Heart left ventricle (tissue), 16 donors: ENCODE measurements around the gene R3HDM2. TPM values are rescaled to one million over a fixed set of nuclear protein-coding genes. Genes with fewer than 3 reads are reported as not detected.
A peak's percentile ranks its signal among the peaks of the same experiment; 100 is the strongest.

Source experiments
- ATAC-seq, 4 donors: fragments of 200-7000 bp; cut with Tn5 transposase; one replicate each; pipeline ENCODE4 v1.9.1; 2020 to 2022; ENCODE audit warnings: moderate library complexity in 4 of 4, mild to moderate bottlenecking in 3 of 4, moderate number of reproducible peaks in 1 of 4
- DNase-seq, 5 donors: peaks; one replicate each; pipeline ENCODE4 v3.0.0-alpha.2; 2020
- H3K27ac ChIP-seq, 12 donors: fragments of 200-600 bp; sonication (generic) in 4 of 12; one replicate each; pipeline versions ENCODE4 v1.5.0 to v1.8.0; 2016 to 2022; ENCODE audit warnings: mild to moderate bottlenecking in 2 of 12
- H3K27me3 ChIP-seq, 9 donors: fragments of 200-600 bp; sonication (generic) in 2 of 9; one replicate each; pipeline versions ENCODE4 v1.5.1 to v1.8.0; 2016 to 2022; ENCODE audit warnings: mild to moderate bottlenecking in 3 of 9
- H3K36me3 ChIP-seq, 9 donors: fragments of 200-600 bp; sonication (generic) in 2 of 9; one replicate each; pipeline versions ENCODE4 v1.5.0 to v1.8.0; 2018 to 2022; ENCODE audit warnings: mild to moderate bottlenecking in 2 of 9
- H3K4me1 ChIP-seq, 12 donors: fragments of 200-600 bp; sonication (generic) in 4 of 12; one replicate each; pipeline versions ENCODE4 v1.5.0 to v1.8.0; 2016 to 2022; ENCODE audit warnings: mild to moderate bottlenecking in 3 of 12
- H3K4me3 ChIP-seq, 12 donors: fragments of 200-600 bp; sonication (generic) in 4 of 12; one replicate each; pipeline versions ENCODE4 v1.5.0 to v1.8.0; 2017 to 2022; ENCODE audit warnings: mild to moderate bottlenecking in 9 of 12, moderate library complexity in 4 of 12
- H3K9me3 ChIP-seq, 12 donors: fragments of 200-600 bp; sonication (generic) in 4 of 12; one replicate each; pipeline versions ENCODE4 v1.5.0 to v1.8.0; 2016 to 2022; ENCODE audit warnings: mild to moderate bottlenecking in 1 of 12
- CTCF ChIP-seq, 12 donors: fragments of 200-600 bp; sonication (generic) in 4 of 12; IDR thresholded peaks; one replicate each; pipeline versions ENCODE4 v1.5.0 to v1.8.0; 2018 to 2022; ENCODE audit warnings: antibody characterized with exemption in 12 of 12, mild to moderate bottlenecking in 5 of 12
- POLR2A ChIP-seq, 2 donors: fragments of 450-650 bp; IDR thresholded peaks; one replicate each; pipeline ENCODE4 v1.6.1; 2017; ENCODE audit warnings: antibody characterized with exemption in 2 of 2, mild to moderate bottlenecking in 2 of 2, moderate library complexity in 2 of 2
- WGBS, 4 donors: extraction: QIAGEN DNeasy Blood & Tissue Kit in 2 of 4; methylation state at CpG; one replicate each; pipeline versions ENCODE4 v1.1.5 to v1.1.7; 2013 to 2018; 5-methylcytosine and 5-hydroxymethylcytosine counted together
- intact Hi-C, 10 donors: fragments of 100-400 bp; cut with DNase I; formaldehyde crosslinking; loops; one replicate each; pipeline versions ENCODE4 v1.11.1 to v1.14.2; 2022
- polyA plus RNA-seq, 2 donors: library from polyadenylated mRNA; stranded (reverse); fragments of 200-250 nt; gene quantifications; one replicate each; pipeline ENCODE4 v1.2.3, GENCODE V29; 2013
- total RNA-seq, 9 donors: library from RNA; depleted of rRNA in 2 of 9; stranded (reverse); fragments of >200 nt in 2 of 9; fragmentation: NEBNext Ultra II Directional in 3 of 9; extraction: Animal tissue kit (Norgen Biotek cat#: 25700) in 3 of 9; gene quantifications; one replicate each; pipeline versions ENCODE4 v1.1.0 to v1.2.4, GENCODE V29; 2016 to 2023
- donor health status: ischemic (EF 13 %, LVEDD 7.1; RV severe dilation, severe dysfunction).
- donor health status: healthy with polysubstance abuse.
- donor health status: DM: no; HTN: yes; CAD: no.
- donor health status: DM: no; HTN: no; CAD: no.
- donor health status: ischemic (EF 25% LVEDD 6.9; RV normal size, moderate dysfunction).
- donor health status: ischemic (EF 25% LVEDD 5.7; RV mildly dilated, moderate dysfunction).
- donor health status: healthy.
- donor health status: DM: yes; HTN: yes; CAD: no.
- donor health status: ischemic (EF 35%, LVEDD 5.7; RV mildly dilated, moderate dysfunction).
- donor health status: nonischemic (EF 11% LVEDD 7.7; RV severe dilation, severe dysfunction).
- donor health status: DM: yes; HTN: yes; CAD: no.
- donor health status: PGD.
- donor health status: ischemic (EF 29% LVEDD 5.4; RV normal size, mild dysfunction).
- donor health status: nonischemic (EF 23%, LVEDD 6.1; RV moderate dilation, normal function).

R3HDM2 gene
- total and polyA plus RNA-seq, 11 donors = 12.7 to 102 (median 59.8) TPM

- ATAC-seq (no peak), DNase-seq (no peak)
- Histone ChIP-seq H3K27ac (no peak overlapping the region), H3K9me3 (no peaks in the 10 kb centered on the region), H3K27me3 (no peaks in the 10 kb centered on the region), H3K4me3 (no peak overlapping the region), H3K4me1 (peaks cover 0 to 8% (median 1%) of the 10 kb centered on the region in 12 donors), H3K36me3 (peaks cover 0 to 63% (median 23%) of the 10 kb centered on the region in 9 donors)
- intact Hi-C loops = no loop called here
- TF ChIP-seq CTCF (IDR thresholded peaks at IDR 0.05) = no peak
- no peak for TF ChIP-seq POLR2A (IDR thresholded peaks at IDR 0.05)
- WGBS, 4 donors = 94 to 96% (median 95%) methylated on average over 18 of the region's 18 CpGs
These were observed 35.7 kb downstream of the R3HDM2 start for GRCh38 chr12:57395121-57395520.

GRCh38 chr12:57390174-57390573 is 40.7 kb downstream of the R3HDM2 start:
- no peaks in the 10 kb centered on the region for H3K27me3 ChIP-seq
- H3K4me3 ChIP-seq = no peak overlapping the region
- H3K4me1 ChIP-seq = peaks cover 0 to 22% (median 10%) of the 10 kb centered on the region in 12 donors
- no peaks in the 10 kb centered on the region for H3K9me3 ChIP-seq
- intact Hi-C loops = no loop called here
- TF ChIP-seq POLR2A (IDR thresholded peaks at IDR 0.05) (no peak), CTCF (IDR thresholded peaks at IDR 0.05) (no peak)
- peak overlapping the region in 4 of 12 donors; percentile 33 to 78 (median 58) for H3K27ac ChIP-seq
- peaks cover 0 to 50% (median 19%) of the 10 kb centered on the region in 9 donors for H3K36me3 ChIP-seq
- ATAC-seq = peak in 1 of 4 donors; percentile 17
- 88 to 90% (median 88%) methylated on average over 2 of the region's 2 CpGs for WGBS, 4 donors
- DNase-seq = no peak

GRCh38 chr12:57389033-57389432 is 41.8 kb downstream of the R3HDM2 start:
- H3K27me3 ChIP-seq = no peaks in the 10 kb centered on the region
- DNase-seq (no peak), ATAC-seq (peak in 3 of 4 donors; percentile 5 to 69 (median 51))
- peak overlapping the region in 7 of 12 donors; percentile 28 to 78 (median 47) for H3K27ac ChIP-seq
- no peak for TF ChIP-seq CTCF (IDR thresholded peaks at IDR 0.05)
- TF ChIP-seq POLR2A (IDR thresholded peaks at IDR 0.05) = no peak
- H3K36me3 ChIP-seq = peaks cover 0 to 38% (median 7%) of the 10 kb centered on the region in 9 donors
- WGBS, 4 donors = 28 to 41% (median 39%) methylated on average over 3 of the region's 3 CpGs
- intact Hi-C loops = no loop called here
- H3K9me3 ChIP-seq = no peaks in the 10 kb centered on the region
- no peak overlapping the region for H3K4me3 ChIP-seq
- peaks cover 0 to 22% (median 10%) of the 10 kb centered on the region in 12 donors for H3K4me1 ChIP-seq

DNA sequence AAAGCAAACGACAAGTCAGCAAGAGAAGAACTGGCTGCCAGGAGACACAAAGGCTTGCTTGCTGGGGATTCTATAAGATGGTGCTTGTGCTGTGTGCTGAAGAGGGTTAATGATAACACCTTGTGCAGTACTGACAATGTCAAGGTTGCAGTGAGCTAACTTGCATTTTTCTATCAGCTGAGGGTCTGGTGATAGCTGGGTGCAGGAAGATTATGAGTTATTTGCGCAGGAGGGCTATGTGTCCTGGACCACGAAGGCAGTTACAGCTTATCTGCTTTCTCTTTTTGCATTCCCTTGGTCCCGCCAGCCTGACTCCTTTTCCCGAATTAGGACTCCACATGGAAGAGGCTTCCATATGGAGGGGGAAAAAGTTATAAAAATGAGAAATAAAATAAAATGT is 42.4 kb downstream of the R3HDM2 start:
- H3K9me3 ChIP-seq = no peaks in the 10 kb centered on the region
- H3K27ac ChIP-seq = peak overlapping the region in 7 of 12 donors; percentile 23 to 78 (median 47)
- peak; percentile 44 to 73 (median 56) for ATAC-seq
- WGBS, 4 donors = 44 to 59% (median 56%) methylated on average over 5 of the region's 5 CpGs
- H3K4me1 ChIP-seq = peaks cover 0 to 22% (median 10%) of the 10 kb centered on the region in 12 donors
- no peak overlapping the region for H3K4me3 ChIP-seq
- peaks cover 0 to 35% (median 5%) of the 10 kb centered on the region in 9 donors for H3K36me3 ChIP-seq
- no peak for TF ChIP-seq CTCF (IDR thresholded peaks at IDR 0.05)
- no peak for TF ChIP-seq POLR2A (IDR thresholded peaks at IDR 0.05)
- no peaks in the 10 kb centered on the region for H3K27me3 ChIP-seq
- DNase-seq = no peak
- intact Hi-C loops = no loop called here
